DOHH2 (cell line): ENCODE measurements around the gene CCDC83.

Source experiments
- EZH2phosphoT487 ChIP-seq: fragments of 200-600 bp; sonication (generic); IDR thresholded peaks from 2 replicates; pipeline ENCODE4 v1.6.1; 2017; ENCODE audit warnings: borderline replicate concordance, mild to moderate bottlenecking, antibody characterized with exemption, low read length, moderate library complexity, mixed read lengths
- TF ChIP-seq, protein P1 (sequence below): fragments of 200-600 bp; sonication (generic); IDR thresholded peaks from one replicate; pipeline ENCODE4 v1.5.1; 2014; ENCODE audit warnings: antibody characterized with exemption, mild to moderate bottlenecking, low read depth, low read length; ENCODE audit not compliant: poor library complexity, severe bottlenecking

DNA sequence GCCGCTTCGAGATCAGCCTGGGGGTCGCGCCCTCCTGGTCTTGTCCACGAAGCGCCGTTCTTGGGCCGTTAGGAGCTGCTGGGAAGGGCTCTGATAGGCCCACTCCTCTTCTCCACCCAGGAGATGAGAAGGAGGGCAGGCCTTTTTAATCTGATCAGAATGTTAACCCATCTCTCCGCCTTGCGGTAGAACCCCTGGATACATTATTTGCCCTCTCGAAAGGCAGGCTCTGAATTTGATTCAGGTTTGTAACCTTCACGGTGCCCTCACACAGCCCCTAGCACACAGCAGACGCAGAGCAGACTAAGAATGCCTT, at the start of gene CCDC83:
- TF ChIP-seq EZH2phosphoT487: no peak
- TF ChIP-seq, protein P1, sequence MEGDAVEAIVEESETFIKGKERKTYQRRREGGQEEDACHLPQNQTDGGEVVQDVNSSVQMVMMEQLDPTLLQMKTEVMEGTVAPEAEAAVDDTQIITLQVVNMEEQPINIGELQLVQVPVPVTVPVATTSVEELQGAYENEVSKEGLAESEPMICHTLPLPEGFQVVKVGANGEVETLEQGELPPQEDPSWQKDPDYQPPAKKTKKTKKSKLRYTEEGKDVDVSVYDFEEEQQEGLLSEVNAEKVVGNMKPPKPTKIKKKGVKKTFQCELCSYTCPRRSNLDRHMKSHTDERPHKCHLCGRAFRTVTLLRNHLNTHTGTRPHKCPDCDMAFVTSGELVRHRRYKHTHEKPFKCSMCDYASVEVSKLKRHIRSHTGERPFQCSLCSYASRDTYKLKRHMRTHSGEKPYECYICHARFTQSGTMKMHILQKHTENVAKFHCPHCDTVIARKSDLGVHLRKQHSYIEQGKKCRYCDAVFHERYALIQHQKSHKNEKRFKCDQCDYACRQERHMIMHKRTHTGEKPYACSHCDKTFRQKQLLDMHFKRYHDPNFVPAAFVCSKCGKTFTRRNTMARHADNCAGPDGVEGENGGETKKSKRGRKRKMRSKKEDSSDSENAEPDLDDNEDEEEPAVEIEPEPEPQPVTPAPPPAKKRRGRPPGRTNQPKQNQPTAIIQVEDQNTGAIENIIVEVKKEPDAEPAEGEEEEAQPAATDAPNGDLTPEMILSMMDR: no peak
